IPS-NIHi7 (cell line): Measurements from ENCODE around the gene PTCH1.

Experiments
- DNase-seq: peaks from one replicate; pipeline ENCODE4 v3.0.0; 2012; ENCODE audit warnings: mixed read lengths; ENCODE audit errors: extremely low spot score

Gene PTCH1

DNA sequence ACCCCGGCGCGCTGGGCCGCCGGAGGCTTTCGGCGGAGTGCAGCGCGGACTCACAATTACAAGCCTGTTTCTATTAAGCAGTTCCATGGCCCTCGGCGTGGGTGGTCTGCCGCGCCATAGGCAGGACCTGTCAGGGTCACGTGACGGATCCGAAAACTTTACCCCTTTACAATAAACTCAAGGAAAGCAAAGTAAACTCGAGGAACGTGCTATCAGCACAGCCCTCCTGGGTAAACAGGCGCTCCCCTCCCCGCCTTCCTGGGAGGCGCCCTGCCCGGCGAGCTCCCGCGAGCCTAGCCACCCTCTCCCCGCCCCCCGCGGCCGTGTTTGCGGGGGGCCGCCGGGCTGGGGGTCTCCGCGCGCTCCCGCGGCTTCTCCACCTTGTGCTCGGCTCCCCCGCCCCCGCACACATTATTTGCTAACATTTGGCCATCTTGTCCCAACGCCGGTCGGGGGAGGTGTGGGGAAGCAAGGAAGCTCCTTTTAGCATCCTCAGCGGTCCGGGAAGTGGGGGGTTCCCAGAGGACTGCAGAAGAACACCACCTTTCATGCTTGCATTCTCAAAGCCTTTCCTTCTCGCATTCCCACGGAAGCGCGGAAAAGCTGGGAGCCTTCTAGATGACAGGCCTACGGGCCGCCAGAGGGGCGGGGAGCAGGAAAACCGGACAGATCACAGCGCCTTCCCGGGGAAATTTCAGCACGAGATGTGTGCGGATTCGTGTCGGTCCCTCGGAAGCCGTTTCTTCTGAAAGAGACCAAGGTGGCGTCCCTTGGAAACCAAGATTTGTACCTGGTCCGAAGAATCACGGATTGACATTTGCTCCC lies at the start of gene PTCH1:
Gene PTCH1 (minus strand): TSS at position 238 of the 825 bp plus-strand sequence.
- DNase-seq: no peak

- DNase-seq: no peak
Measured at GRCh38 chr9:95565982-95566381, 49.2 kb upstream of the PTCH1 start.

- no peak for DNase-seq
Measured at GRCh38 chr9:95561913-95562312, 45.1 kb upstream of the PTCH1 start.

DNA sequence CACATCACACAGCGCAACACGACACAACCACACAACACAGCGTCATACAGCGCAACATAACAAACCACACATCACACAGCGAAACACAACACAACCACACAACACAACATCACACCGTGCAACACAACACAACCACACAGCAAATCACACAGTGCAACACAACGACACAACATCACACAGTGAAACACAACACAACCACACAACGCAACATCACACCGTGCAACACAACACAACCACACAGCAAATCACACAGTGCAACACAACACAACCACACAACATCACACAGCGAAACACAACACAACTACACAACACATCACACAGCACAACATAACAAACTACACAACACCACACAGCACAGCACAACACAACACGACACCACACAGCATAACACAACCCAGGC lies 40.4 kb upstream of the PTCH1 start:
- DNase-seq: no peak

- DNase-seq: no peak
Measured at GRCh38 chr9:95556521-95556920, 39.8 kb upstream of the PTCH1 start.

DNA sequence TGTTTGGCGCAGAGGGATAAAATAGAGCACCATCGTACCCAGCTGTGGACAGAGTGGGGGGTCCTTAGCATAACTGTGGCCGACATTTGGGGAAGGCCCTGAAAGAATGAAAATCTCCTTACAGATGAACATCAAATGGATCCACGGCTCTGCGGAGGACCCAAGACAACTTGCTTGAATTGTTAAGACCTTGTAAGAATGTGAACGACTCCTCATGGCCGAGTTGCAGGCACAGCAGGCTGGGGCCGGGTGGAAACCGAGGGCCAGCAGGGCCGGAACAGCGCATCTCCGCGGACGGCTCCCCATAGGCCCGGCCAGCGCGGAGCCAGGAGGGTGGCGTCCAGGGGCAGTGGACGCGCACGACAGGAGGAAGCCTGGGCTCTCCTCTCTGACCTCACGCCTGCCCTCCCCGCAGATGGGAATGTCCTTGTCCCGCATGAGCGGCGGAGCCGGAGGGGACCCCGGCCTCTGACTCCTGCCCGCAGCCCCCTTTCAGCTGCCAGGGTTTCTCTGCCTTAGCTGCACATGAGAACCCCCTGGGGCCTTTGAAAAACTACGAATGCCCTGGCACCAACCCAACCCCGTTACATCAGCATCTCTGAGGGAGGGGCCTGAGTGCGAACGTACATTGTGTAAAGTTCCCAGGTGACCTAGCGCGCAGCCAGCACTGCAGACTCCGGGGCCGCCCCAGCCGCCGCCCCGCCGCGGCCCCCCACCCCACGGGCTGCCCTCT lies 36.2 kb upstream of the PTCH1 start:
- peak; percentile 63 for DNase-seq

DNA sequence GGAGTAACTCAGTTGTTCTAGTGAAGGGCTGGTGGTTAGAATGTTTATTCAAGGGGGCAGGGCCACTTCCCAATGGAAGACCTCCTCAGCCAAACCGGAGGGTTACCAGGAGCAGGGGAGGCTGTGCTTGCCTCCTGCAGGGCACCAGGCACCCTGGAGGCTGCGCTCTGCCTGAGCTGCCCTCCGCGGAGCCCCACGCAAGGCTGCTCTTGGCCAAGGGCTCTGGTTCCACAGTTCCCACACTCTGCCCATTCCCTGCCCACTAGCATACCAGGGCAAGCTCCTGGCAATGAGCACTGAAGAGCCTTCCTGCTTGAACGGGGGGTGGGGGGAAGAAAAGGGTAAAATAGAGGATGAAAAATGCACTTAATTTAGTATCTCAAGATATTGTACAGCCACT lies 35.5 kb upstream of the PTCH1 start:
- no peak for DNase-seq

DNA sequence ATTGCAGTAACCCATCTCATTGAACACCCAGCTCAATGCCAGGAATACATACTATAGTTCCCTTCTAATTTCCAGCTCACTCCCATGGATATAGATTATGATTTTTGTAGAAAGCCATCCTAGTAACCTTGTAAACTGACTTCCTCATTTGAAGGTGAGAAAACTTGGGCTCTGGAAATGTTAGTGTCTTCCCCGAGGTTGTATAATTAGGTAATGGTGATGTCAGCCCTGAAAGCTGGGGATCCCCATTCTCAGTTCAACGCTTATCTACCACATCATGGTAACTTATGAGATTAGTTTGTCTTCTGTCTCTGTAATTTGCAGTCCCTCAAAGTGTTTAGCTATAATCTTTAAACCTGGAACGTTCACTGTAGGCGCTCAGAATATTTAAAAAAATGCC lies 34.6 kb upstream of the PTCH1 start:
- no peak for DNase-seq

DNA sequence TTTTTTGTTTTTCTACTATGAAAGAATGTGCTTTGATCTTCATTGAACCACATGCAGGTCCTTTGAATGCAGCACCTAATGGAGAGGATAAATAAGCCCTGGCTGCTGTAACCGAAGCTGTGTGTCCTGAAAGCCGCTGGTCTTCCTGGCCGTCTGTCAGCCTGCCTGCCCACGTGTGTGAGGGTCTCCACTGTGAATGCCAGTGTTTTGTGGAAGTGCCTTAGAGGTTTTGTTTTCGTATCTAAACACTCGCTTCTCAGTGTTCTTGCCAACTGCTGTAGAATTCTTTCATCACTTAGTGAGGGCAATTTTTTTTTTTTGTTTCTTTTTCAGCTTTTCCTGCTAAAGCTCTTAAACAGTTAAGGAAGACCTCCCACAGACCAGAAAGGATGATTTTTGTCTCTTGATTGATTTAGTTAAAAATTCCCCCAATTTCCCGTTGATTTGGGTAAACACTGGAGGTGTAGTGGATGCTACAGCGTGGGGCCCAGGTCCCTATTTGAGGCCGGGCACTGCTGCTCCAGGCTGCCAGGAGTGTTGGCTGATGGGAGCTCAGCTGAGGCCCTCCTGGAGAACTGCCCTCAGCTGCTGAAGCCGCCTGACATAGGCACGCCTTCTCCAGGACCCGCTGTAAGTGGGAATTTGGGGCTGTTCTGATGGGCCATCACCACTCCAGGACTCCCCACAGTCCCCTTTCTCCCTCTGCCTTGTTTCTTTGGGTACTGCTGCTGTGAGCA lies 29.2 kb upstream of the PTCH1 start:
- no peak for DNase-seq

DNA sequence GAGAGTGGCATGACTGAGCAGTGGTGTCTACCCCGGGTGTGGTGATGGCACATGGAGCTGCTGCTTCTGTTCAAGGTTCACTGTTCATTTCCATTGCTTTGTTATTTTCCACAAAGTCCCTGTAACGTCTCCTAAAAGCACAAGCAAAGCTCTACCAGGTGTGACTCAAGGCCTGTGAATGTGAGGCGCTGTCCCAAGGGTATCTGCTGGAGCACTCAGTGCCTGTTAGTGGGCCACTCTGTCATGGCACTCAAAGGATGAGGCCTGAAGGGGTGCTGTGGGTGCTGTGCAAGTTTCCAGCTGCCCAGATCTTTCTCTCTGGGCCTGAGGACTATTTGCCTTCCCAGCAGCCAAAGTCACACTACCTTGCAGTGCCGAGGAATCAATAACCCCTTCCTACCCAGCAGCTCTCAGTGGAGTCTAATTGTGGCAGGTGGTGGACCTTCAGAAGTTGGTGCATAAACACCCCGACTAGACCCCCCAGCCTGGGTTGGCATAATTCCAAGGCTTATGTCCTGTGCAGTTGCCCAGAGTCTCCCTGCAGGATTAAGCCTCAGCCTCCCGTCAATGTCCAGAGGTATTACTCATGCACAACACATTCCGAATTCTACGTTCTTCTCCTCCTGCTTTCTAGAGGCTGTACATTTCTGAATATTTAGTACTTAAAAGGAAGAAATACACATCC lies 17.4 kb upstream of the PTCH1 start:
- no peak for DNase-seq

DNA sequence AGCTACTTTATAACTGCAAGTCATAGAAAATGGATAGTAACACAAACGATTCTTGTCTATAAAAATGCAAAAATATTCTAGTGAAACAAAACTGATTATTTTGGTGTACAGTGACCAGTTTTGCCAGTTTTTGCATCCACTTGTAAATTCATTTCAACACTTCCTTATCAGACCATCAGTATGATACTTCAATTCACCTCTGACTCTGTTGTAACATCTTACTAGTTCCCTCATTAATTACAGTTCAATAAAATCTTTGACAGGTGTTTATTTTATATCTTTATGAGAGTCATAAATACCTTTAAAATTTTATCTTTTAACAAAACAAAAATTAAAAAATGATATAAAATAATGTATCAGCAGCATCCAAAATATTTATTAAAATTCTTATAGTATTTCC lies 13.1 kb upstream of the PTCH1 start:
- DNase-seq: no peak

DNA sequence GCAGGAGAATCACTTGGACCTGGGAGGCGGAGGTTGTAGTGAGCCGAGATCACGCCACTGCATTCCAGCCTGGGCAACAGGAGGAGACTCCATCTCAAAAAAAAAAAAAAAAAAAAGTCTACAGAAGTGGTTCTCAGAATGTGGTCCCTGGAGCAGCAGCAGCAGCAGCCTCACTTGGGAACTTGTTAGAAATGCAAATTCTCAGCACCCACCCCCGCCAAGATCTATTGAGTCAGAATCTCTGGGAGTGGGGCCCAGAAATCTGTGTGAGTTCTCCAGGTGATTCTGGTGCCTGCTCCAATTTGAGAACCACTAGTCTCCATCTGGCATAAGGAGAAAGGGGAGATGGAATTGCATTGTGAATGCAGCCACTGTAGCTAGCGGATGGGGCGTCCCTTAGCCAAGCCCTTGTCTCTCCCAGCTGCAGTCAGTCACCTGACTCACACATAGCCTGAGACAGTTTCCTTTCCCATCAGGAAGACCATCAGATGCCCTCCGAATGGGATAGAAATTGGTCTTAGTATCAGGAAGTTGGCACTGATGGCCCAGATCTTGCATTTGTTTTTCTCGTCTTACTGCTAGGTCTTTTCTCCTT lies 12.2 kb upstream of the PTCH1 start:
- no peak for DNase-seq

- no peak for DNase-seq
Measured at GRCh38 chr9:95522871-95523370, 6.2 kb upstream of the PTCH1 start.

- DNase-seq: no peak
Measured at GRCh38 chr9:95521699-95522098, 4.9 kb upstream of the PTCH1 start.

- no peak for DNase-seq
Measured at GRCh38 chr9:95517559-95518425, 1.0 kb upstream of the PTCH1 start.

GRCh38 chr9:95516221-95516733 lies 494 bp downstream of the PTCH1 start:
- no peak for DNase-seq

- DNase-seq: no peak
Measured at GRCh38 chr9:95515272-95516113, 1.3 kb downstream of the PTCH1 start.

- DNase-seq: no peak
Measured at GRCh38 chr9:95514342-95514741, 2.4 kb downstream of the PTCH1 start.

DNA sequence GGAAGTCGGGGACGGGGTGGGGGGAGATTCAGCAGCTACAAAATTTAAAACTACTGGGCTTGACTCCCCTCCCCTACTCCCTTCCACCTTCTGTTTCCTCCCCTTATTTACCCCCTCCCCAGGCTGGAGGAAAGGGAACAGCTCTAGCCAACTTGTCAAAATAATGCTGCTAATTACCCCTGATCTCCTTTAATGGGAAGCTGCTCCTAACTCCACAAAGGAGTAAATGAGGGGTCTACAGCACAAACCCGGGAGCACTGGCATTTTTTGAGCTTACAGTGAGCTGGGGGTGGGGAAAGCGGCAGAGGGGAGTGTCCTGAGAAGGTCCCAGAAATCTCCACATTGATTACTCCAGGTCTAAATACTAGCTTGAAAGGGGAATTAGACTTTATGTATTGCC lies 3.1 kb downstream of the PTCH1 start:
- DNase-seq: no peak
